Hepatocyte (in vitro differentiated cells): ENCODE measurements around the gene USP3.

ENCODE experiments used
- EZH2 ChIP-seq: fragments of 200-600 bp; sonication (generic); IDR thresholded peaks from 2 replicates; pipeline ENCODE4 v1.6.1; 2016; ENCODE audit warnings: antibody characterized with exemption, mild to moderate bottlenecking, borderline replicate concordance
- EZH2phosphoT487 ChIP-seq: fragments of 200-600 bp; sonication (generic); IDR thresholded peaks from one replicate; pipeline ENCODE4 v1.6.1; 2018; ENCODE audit warnings: antibody characterized with exemption, mild to moderate bottlenecking, low read depth, moderate library complexity; ENCODE audit not compliant: unreplicated experiment, severe bottlenecking
- TF ChIP-seq, protein P1 (sequence below): fragments of 200-600 bp; sonication (generic); IDR thresholded peaks from 2 replicates; pipeline ENCODE4 v1.5.1; 2016; ENCODE audit warnings: antibody characterized with exemption, mild to moderate bottlenecking; ENCODE audit not compliant: poor library complexity

DNA sequence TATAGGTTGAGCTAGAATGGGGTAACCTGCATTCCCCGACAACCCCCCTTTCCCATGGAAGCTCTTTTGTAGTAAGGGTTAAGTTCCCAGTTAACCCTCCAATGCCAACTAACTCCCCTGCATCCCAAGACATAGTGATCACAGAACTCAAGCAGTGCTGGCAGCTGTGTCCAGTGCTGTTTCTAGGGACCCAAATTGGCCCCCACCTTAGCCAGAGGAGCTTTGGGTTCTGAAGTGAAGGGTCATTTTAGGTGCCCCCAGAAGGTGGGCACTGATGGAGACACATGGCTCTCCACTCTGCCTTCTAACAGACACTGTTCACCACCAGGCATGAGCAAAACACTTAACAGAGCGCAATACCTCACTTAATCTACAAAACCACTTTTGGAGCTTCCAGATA, 99.9 kb downstream of the USP3 start:
- TF ChIP-seq, protein P1, sequence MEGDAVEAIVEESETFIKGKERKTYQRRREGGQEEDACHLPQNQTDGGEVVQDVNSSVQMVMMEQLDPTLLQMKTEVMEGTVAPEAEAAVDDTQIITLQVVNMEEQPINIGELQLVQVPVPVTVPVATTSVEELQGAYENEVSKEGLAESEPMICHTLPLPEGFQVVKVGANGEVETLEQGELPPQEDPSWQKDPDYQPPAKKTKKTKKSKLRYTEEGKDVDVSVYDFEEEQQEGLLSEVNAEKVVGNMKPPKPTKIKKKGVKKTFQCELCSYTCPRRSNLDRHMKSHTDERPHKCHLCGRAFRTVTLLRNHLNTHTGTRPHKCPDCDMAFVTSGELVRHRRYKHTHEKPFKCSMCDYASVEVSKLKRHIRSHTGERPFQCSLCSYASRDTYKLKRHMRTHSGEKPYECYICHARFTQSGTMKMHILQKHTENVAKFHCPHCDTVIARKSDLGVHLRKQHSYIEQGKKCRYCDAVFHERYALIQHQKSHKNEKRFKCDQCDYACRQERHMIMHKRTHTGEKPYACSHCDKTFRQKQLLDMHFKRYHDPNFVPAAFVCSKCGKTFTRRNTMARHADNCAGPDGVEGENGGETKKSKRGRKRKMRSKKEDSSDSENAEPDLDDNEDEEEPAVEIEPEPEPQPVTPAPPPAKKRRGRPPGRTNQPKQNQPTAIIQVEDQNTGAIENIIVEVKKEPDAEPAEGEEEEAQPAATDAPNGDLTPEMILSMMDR, result no peak
- TF ChIP-seq EZH2phosphoT487 (no peak), EZH2 (no peak)
